OCI-LY3 (cell line): ENCODE results near the gene ZMYND11.

Experiments used
- H2AFZ ChIP-seq: fragments of 200-600, 300-600 bp; shearing (Covaris generic); 2 replicates; pipeline ENCODE4 v1.6.0; 2014; ENCODE audit warnings: antibody characterized with exemption, low read depth, low read length
- H3K27ac ChIP-seq: fragments of 200-600, 300-600 bp; sonication (generic); 2 replicates; pipeline ENCODE4 v1.5.1; 2014; ENCODE audit warnings: mild to moderate bottlenecking, low read length, moderate library complexity, mixed read lengths
- H3K27me3 ChIP-seq: fragments of 200-600, 300-600 bp; sonication (generic); 2 replicates; pipeline ENCODE4 v1.6.1; 2014; ENCODE audit warnings: low read depth, low read length, mixed read lengths
- H3K36me3 ChIP-seq: fragments of 200-600, 300-600 bp; sonication (generic); replicated peaks from 2 replicates; pipeline ENCODE3; 2014; ENCODE audit warnings: low read depth, low read length, mixed read lengths
- H3K4me1 ChIP-seq: fragments of 300-600, 200-600 bp; sonication (generic); 2 replicates; pipeline ENCODE4 v1.6.1; 2014; ENCODE audit warnings: low read length, mixed read lengths
- H3K4me2 ChIP-seq: fragments of 200-600, 300-600 bp; sonication (generic); 2 replicates; pipeline ENCODE4 v1.6.1; 2014; ENCODE audit warnings: low read length, mixed read lengths
- H3K4me3 ChIP-seq: fragments of 300-600, 200-600 bp; sonication (generic); 2 replicates; pipeline ENCODE4 v1.5.1; 2014; ENCODE audit warnings: antibody characterized with exemption, mild to moderate bottlenecking, low read length, moderate library complexity
- H3K79me2 ChIP-seq: fragments of 300-600, 200-600 bp; shearing (Covaris generic); 2 replicates; pipeline ENCODE4 v1.6.1; 2014; ENCODE audit warnings: mild to moderate bottlenecking, low read length, mixed read lengths
- H3K9ac ChIP-seq: fragments of 300-600, 200-600 bp; shearing (Covaris generic); 2 replicates; pipeline ENCODE4 v1.6.0; 2014; ENCODE audit warnings: mild to moderate bottlenecking, low read length, moderate library complexity
- H3K9me3 ChIP-seq: fragments of 200-600, 300-600 bp; shearing (Covaris generic); 2 replicates; pipeline ENCODE4 v1.6.1; 2014; ENCODE audit warnings: low read length, mixed read lengths; ENCODE audit not compliant: insufficient read depth
- H4K20me1 ChIP-seq: fragments of 200-600, 300-600 bp; sonication (generic); 2 replicates; pipeline ENCODE4 v1.6.1; 2016; ENCODE audit warnings: low read length, mixed read lengths; ENCODE audit not compliant: insufficient read depth
- CTCF ChIP-seq: fragments of 200-600, 300-600 bp; sonication (generic); IDR thresholded peaks from 2 replicates; pipeline ENCODE4 v1.5.1; 2014; ENCODE audit warnings: antibody characterized with exemption, low read length, low read depth
- EZH2phosphoT487 ChIP-seq: fragments of 200-600 bp; shearing (Covaris generic); IDR thresholded peaks from 2 replicates; pipeline ENCODE4 v1.6.1; 2018; ENCODE audit warnings: antibody characterized with exemption, mixed run types, low read depth

Gene ZMYND11

DNA sequence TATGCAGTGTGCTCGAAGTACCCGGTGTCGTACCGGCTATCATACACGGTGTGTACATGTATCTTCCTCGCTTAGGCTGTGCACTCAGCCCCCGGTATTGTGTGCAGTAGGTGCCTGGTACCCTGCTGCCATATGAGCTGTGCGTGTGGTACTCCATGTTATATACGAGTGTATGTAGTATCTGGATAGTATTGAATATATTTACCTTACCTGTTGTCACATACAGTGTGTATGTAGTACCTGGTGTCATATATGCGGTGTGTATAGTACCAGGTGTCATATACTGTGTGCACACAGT is 1.2 kb downstream of the ZMYND11 start:
- Histone ChIP-seq H3K36me3 (no peaks in the 10 kb centered on the region), H4K20me1 (peaks cover 19% of the 10 kb centered on the region), H3K27me3 (no peaks in the 10 kb centered on the region; the same call in 1 of the 2 replicates), H3K27ac (peak overlapping the region; percentile 48; the same call in 1 of the 2 replicates), H3K4me1 (peaks cover 17% of the 10 kb centered on the region), H3K4me3 (peak overlapping the region; percentile 95), H3K79me2 (peaks cover 63% of the 10 kb centered on the region), H3K9me3 (no peaks in the 10 kb centered on the region), H3K9ac (peak overlapping the region; percentile 80), H2AFZ (0 out of 2 replicates have a peak overlapping the region, but pooled peaks have one; percentile 15), H3K4me2 (peak overlapping the region; percentile 90)
- TF ChIP-seq EZH2phosphoT487, result no peak
- no peak for TF ChIP-seq CTCF

DNA sequence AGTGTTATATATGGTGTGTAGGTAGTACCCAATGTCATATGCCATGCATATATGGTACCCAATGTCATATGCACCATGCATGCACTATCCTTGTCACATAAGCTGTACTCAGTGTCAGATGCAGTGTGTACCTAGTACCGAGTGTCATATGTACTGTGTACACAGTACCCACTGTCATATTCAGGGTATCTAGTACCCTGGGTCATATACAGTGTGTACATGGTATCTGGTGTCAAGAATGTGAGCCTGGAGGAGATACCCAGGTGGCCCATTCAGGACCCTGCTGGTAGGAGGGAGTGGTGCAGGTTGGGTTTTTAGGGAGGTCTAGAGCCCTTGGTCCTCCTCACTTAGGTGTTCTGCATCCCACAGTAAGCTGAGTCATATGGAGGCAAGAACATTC is 1.8 kb downstream of the ZMYND11 start:
- Histone ChIP-seq H2AFZ (no peak overlapping the region), H3K27me3 (no peaks in the 10 kb centered on the region; the same call in 1 of the 2 replicates), H3K79me2 (peaks cover 69% of the 10 kb centered on the region), H3K4me1 (peaks cover 17% of the 10 kb centered on the region), H3K36me3 (no peaks in the 10 kb centered on the region), H3K4me3 (no peak overlapping the region), H3K4me2 (peak overlapping the region; percentile 90; the same call in 1 of the 2 replicates), H3K9me3 (no peaks in the 10 kb centered on the region), H3K27ac (no peak overlapping the region), H3K9ac (no peak overlapping the region), H4K20me1 (peaks cover 19% of the 10 kb centered on the region)
- no peak for TF ChIP-seq EZH2phosphoT487
- TF ChIP-seq CTCF, result peak; percentile 15; the same call in 1 of the 2 replicates

DNA sequence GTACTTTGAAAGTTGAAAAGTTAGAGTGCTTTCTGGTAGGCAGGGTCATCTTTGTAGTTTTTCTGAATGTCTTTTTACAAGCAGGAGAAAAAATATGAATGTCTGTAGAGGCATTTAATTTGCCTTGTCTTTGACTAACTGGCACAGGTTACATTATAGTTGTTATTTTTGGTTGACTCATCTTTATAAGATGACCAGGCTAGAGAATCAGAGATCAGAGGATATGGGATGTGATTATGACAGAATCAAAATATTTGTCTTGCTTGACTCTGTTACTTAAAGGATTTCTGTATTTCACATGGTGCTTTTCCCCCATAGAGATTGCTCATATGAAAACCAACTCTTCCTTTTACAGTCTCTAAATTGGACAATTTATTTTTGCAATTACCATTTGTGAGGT is 2.4 kb downstream of the ZMYND11 start:
- TF ChIP-seq EZH2phosphoT487, result no peak
- no peak for TF ChIP-seq CTCF
- no peak overlapping the region for H3K4me2 ChIP-seq

DNA sequence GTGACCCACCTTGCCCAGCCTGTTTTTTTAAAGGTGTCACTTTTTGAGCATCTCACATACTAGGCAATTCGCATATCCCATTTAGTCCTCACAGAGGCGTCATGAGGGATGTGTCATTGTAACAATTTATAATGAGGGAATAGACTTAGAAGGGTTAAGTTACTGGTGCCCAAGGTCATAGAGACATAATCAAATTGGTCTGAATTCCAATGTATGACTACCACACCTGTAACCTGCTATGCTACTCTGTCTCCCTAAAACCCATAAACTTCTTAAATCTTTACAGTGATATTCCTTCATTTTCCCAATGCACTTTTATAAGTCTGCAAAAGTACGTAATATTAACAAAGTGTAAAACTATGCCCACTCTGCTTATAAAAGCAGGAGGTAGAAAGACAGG is 7.1 kb downstream of the ZMYND11 start:
- Histone ChIP-seq H3K4me3 (no peak overlapping the region), H3K79me2 (peaks cover 88% of the 10 kb centered on the region), H3K27me3 (no peaks in the 10 kb centered on the region), H3K36me3 (no peaks in the 10 kb centered on the region), H2AFZ (no peak overlapping the region), H3K9me3 (no peaks in the 10 kb centered on the region), H3K4me1 (peaks cover 4% of the 10 kb centered on the region; the same call in 1 of the 2 replicates), H3K4me2 (no peak overlapping the region), H4K20me1 (peaks cover 19% of the 10 kb centered on the region), H3K27ac (no peak overlapping the region), H3K9ac (no peak overlapping the region)
- TF ChIP-seq CTCF (no peak), EZH2phosphoT487 (no peak)

More for the DNA sequence above, 2.4 kb downstream of the ZMYND11 start:
- H3K9me3 ChIP-seq, result no peaks in the 10 kb centered on the region
- peaks cover 75% of the 10 kb centered on the region for H3K79me2 ChIP-seq
- no peaks in the 10 kb centered on the region; the same call in 1 of the 2 replicates for H3K27me3 ChIP-seq
- H3K4me1 ChIP-seq, result peaks cover 17% of the 10 kb centered on the region
- no peaks in the 10 kb centered on the region for H3K36me3 ChIP-seq
- no peak overlapping the region for H3K27ac ChIP-seq
- no peak overlapping the region for H2AFZ ChIP-seq
- H3K4me3 ChIP-seq, result no peak overlapping the region
- no peak overlapping the region for H3K9ac ChIP-seq
- peaks cover 24% of the 10 kb centered on the region for H4K20me1 ChIP-seq
